Breast epithelium (tissue), 3 donors: ENCODE results near the gene OR6C70.

Source experiments
- POLR2AphosphoS5 ChIP-seq, 3 donors: sonication (generic); formaldehyde crosslinking; IDR thresholded peaks; one replicate each; pipeline ENCODE4 v1.6.1; 2017; ENCODE audit warnings: antibody characterized with exemption in 3 of 3
- TF ChIP-seq, protein P1 (sequence below), 3 donors: fragments of 450-650 bp; IDR thresholded peaks; one replicate each; pipeline ENCODE4 v1.5.1; 2016 to 2017; ENCODE audit warnings: antibody characterized with exemption in 3 of 3, mild to moderate bottlenecking in 3 of 3, moderate library complexity in 3 of 3

DNA sequence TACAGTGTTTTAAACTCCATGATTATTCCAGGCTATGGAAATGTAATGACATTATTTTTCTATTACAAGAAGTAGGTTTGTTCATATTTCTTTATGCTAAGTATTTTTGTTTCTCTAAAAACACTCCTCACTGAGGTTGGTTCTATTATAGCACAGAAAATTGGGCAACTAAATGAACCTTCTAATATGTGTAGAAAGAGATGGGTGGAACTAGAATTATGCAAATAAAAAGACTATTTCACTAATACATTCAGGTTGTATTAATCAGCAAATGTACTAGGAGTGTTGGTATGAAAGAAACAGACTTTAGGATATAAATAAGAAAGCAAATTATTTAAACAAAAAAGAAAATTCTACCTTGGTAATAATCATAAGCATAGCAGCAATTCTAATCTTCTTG lies 21.1 kb downstream of the OR6C70 start:
- TF ChIP-seq, protein P1, sequence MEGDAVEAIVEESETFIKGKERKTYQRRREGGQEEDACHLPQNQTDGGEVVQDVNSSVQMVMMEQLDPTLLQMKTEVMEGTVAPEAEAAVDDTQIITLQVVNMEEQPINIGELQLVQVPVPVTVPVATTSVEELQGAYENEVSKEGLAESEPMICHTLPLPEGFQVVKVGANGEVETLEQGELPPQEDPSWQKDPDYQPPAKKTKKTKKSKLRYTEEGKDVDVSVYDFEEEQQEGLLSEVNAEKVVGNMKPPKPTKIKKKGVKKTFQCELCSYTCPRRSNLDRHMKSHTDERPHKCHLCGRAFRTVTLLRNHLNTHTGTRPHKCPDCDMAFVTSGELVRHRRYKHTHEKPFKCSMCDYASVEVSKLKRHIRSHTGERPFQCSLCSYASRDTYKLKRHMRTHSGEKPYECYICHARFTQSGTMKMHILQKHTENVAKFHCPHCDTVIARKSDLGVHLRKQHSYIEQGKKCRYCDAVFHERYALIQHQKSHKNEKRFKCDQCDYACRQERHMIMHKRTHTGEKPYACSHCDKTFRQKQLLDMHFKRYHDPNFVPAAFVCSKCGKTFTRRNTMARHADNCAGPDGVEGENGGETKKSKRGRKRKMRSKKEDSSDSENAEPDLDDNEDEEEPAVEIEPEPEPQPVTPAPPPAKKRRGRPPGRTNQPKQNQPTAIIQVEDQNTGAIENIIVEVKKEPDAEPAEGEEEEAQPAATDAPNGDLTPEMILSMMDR (IDR thresholded peaks at IDR 0.05), result no peak
- TF ChIP-seq POLR2AphosphoS5 (IDR thresholded peaks at IDR 0.05), result no peak
